CD4-positive, alpha-beta memory T cell (primary cell): ENCODE data around the gene SASH1. TPM values are rescaled to one million over a fixed set of nuclear protein-coding genes. Genes with fewer than 3 reads are reported as not detected.

Source experiments
- CTCF ChIA-PET: fragments of 350-600 bp; sonication (Branson Sonifier 250); formaldehyde crosslinking; loops from one replicate; lab custom pipeline; 2021; ENCODE audit warnings: inconsistent platforms; ENCODE audit not compliant: partially characterized antibody; lab: Charles Lee
- POLR2A ChIA-PET: fragments of 350-600 bp; sonication (Branson Sonifier 250); formaldehyde crosslinking; loops from one replicate; lab custom pipeline; 2021; ENCODE audit not compliant: partially characterized antibody; lab: Charles Lee
- DNase-seq, 5 donors: peaks; one replicate each; pipeline versions ENCODE4 v3.0.0 to v3.0.0-alpha.2; 2020 to 2022; ENCODE audit warnings: mixed read lengths in 1 of 5
- H3K27ac ChIP-seq: one replicate; pipeline ENCODE4 v1.7.0; 2013; ENCODE audit warnings: low read depth, low read length
- H3K27me3 ChIP-seq: 2 replicates; pipeline ENCODE4 v1.7.0; 2013; ENCODE audit warnings: mild to moderate bottlenecking, low read length, moderate library complexity; ENCODE audit not compliant: insufficient read depth
- H3K36me3 ChIP-seq: 2 replicates; pipeline ENCODE4 v1.7.0; 2013; ENCODE audit warnings: mild to moderate bottlenecking, low read length, moderate library complexity; ENCODE audit not compliant: insufficient read depth
- H3K4me1 ChIP-seq: 2 replicates; pipeline ENCODE4 v1.7.0; 2013; ENCODE audit warnings: mild to moderate bottlenecking, low read length, moderate library complexity; ENCODE audit not compliant: insufficient read depth
- H3K4me3 ChIP-seq, 2 donors: one replicate each; pipeline ENCODE4 v1.7.0; 2013; ENCODE audit warnings: low read length in 2 of 2, mild to moderate bottlenecking in 1 of 2
- H3K9me3 ChIP-seq, 2 donors: one replicate each; pipeline ENCODE4 v1.7.0; 2013; ENCODE audit warnings: low read length in 2 of 2, control low read depth in 1 of 2; ENCODE audit not compliant: control insufficient read depth in 1 of 2
- H3K27ac Mint-ChIP-seq, 7 donors: one replicate each; pipeline ENCODE4 v1.8.0; 2020 to 2021; ENCODE audit warnings: mixed read lengths in 7 of 7, mild to moderate bottlenecking in 6 of 7, inconsistent platforms in 3 of 7, moderate library complexity in 3 of 7
- H3K27me3 Mint-ChIP-seq, 2 donors: one replicate each; pipeline ENCODE4 v1.8.0; 2020 to 2021; ENCODE audit warnings: mixed read lengths in 2 of 2
- H3K36me3 Mint-ChIP-seq, 2 donors: one replicate each; pipeline ENCODE4 v1.8.0; 2020 to 2021; ENCODE audit warnings: mixed read lengths in 2 of 2, inconsistent platforms in 1 of 2, mild to moderate bottlenecking in 1 of 2
- H3K4me1 Mint-ChIP-seq, 4 donors: one replicate each; pipeline ENCODE4 v1.8.0; 2020 to 2021; ENCODE audit warnings: mixed read lengths in 4 of 4, mild to moderate bottlenecking in 1 of 4
- H3K4me3 Mint-ChIP-seq, 8 donors: one replicate each; pipeline ENCODE4 v1.8.0; 2020 to 2021; ENCODE audit warnings: mixed read lengths in 8 of 8, mild to moderate bottlenecking in 7 of 8, moderate library complexity in 6 of 8, inconsistent platforms in 3 of 8
- H3K9me3 Mint-ChIP-seq, 8 donors: one replicate each; pipeline ENCODE4 v1.8.0; 2020 to 2021; ENCODE audit warnings: mixed read lengths in 8 of 8, mild to moderate bottlenecking in 5 of 8, inconsistent platforms in 3 of 8, moderate library complexity in 1 of 8
- intact Hi-C: fragments of 100-400 bp; cut with micrococcal nuclease; formaldehyde crosslinking; loops from one replicate; pipeline ENCODE4 v1.15.1; 2023
- polyA plus RNA-seq, 2 donors: library from polyadenylated mRNA; unstranded; fragments of 300-500 nt; fragmentation: Illumina TruSeq; gene quantifications; one replicate each; pipeline ENCODE4 v1.2.3, GENCODE V29; 2021
- total RNA-seq, 2 experiments: library from RNA; stranded (reverse); gene quantifications; one replicate each; pipeline ENCODE4 v1.2.3, GENCODE V29; 2021

The SASH1 gene
- total and polyA plus RNA-seq, 4 experiments from 2014 or later, result 0.26 to 4.9 (median 1.7) TPM

- no peaks in the 10 kb centered on the region for H3K36me3 Mint-ChIP-seq
- CTCF ChIA-PET, result no interaction called here
- H3K4me3 Mint-ChIP-seq, result no peak overlapping the region
- Histone ChIP-seq H3K27me3 (no peaks in the 10 kb centered on the region), H3K27ac (no peak overlapping the region), H3K4me1 (no peaks in the 10 kb centered on the region), H3K4me3 (no peak overlapping the region), H3K36me3 (no peaks in the 10 kb centered on the region), H3K9me3 (no peaks in the 10 kb centered on the region)
- no peaks in the 10 kb centered on the region for H3K4me1 Mint-ChIP-seq
- no peak overlapping the region for H3K27ac Mint-ChIP-seq
- H3K9me3 Mint-ChIP-seq, result peaks cover 0 to 2% (median 0%) of the 10 kb centered on the region in 8 donors
- POLR2A ChIA-PET, result no interaction called here
- intact Hi-C loops, result no loop called here
- H3K27me3 Mint-ChIP-seq, result peaks cover 0 to 2% of the 10 kb centered on the region in 2 donors
- no peak for DNase-seq
These were observed 73.8 kb downstream of the SASH1 start for GRCh38 chr6:148416330-148416965.

GRCh38 chr6:148417045-148417444 lies 74.4 kb downstream of the SASH1 start:
- peaks cover 0 to 2% of the 10 kb centered on the region in 2 donors for H3K27me3 Mint-ChIP-seq
- Histone ChIP-seq H3K36me3 (no peaks in the 10 kb centered on the region), H3K9me3 (no peaks in the 10 kb centered on the region), H3K4me3 (no peak overlapping the region), H3K27ac (no peak overlapping the region), H3K27me3 (no peaks in the 10 kb centered on the region), H3K4me1 (no peaks in the 10 kb centered on the region)
- ChIA-PET CTCF (no interaction called here), POLR2A (no interaction called here)
- peaks cover 0 to 2% (median 0%) of the 10 kb centered on the region in 8 donors for H3K9me3 Mint-ChIP-seq
- no peak overlapping the region for H3K27ac Mint-ChIP-seq
- H3K4me3 Mint-ChIP-seq, result peak overlapping the region in 1 of 8 donors; percentile 46
- no peak for DNase-seq
- intact Hi-C loops, result no loop called here
- no peaks in the 10 kb centered on the region for H3K36me3 Mint-ChIP-seq
- no peaks in the 10 kb centered on the region for H3K4me1 Mint-ChIP-seq

GRCh38 chr6:148419430-148419829 lies 76.8 kb downstream of the SASH1 start:
- CTCF ChIA-PET, result interaction anchor here (0.7 kb wide), 1 partner anchor 9 kb away, joined by 3 read pairs; no protein-coding TSS in a partner anchor
- intact Hi-C loops, result no loop called here
- Histone ChIP-seq H3K27me3 (no peaks in the 10 kb centered on the region), H3K27ac (no peak overlapping the region), H3K4me3 (no peak overlapping the region), H3K4me1 (no peaks in the 10 kb centered on the region), H3K9me3 (no peaks in the 10 kb centered on the region), H3K36me3 (no peaks in the 10 kb centered on the region)
- peaks cover 0 to 2% (median 0%) of the 10 kb centered on the region in 8 donors for H3K9me3 Mint-ChIP-seq
- no peak overlapping the region for H3K4me3 Mint-ChIP-seq
- POLR2A ChIA-PET, result no interaction called here
- H3K27ac Mint-ChIP-seq, result peak overlapping the region in 1 of 7 donors; percentile 4
- H3K4me1 Mint-ChIP-seq, result no peaks in the 10 kb centered on the region
- H3K27me3 Mint-ChIP-seq, result peaks cover 0 to 6% of the 10 kb centered on the region in 2 donors
- DNase-seq, result no peak
- no peaks in the 10 kb centered on the region for H3K36me3 Mint-ChIP-seq

DNA sequence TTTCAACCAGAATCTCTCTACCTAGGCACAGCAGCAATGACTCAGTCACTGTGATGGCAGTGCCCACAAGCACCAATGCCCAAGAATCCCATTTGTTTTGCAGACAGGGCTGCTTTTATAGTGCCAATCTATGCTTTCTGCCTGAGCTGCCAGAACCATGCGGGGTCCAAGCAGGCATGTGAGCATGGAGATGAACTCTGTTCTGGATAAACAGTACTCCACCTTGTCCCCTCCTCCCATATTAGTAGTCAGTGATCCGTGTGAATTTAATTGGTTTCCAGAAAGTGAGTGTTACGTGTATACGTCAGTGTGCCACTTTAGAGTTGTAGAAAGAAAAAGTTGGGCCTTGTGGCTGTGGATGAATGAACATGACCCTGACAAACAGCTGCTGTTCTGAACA lies 79.4 kb downstream of the SASH1 start:
- Mint-ChIP-seq H3K4me3 (no peak overlapping the region), H3K27ac (no peak overlapping the region), H3K36me3 (no peaks in the 10 kb centered on the region), H3K4me1 (peaks cover 0 to 7% (median 2%) of the 10 kb centered on the region in 4 donors), H3K9me3 (peaks cover 0 to 2% (median 0%) of the 10 kb centered on the region in 8 donors), H3K27me3 (peaks cover 6 to 11% of the 10 kb centered on the region in 2 donors)
- DNase-seq, result no peak
- H3K27ac ChIP-seq, result no peak overlapping the region
- H3K27me3 ChIP-seq, result no peaks in the 10 kb centered on the region
- POLR2A ChIA-PET, result no interaction called here
- CTCF ChIA-PET, result no interaction called here
- H3K36me3 ChIP-seq, result no peaks in the 10 kb centered on the region
- no peaks in the 10 kb centered on the region for H3K9me3 ChIP-seq
- intact Hi-C loops, result no loop called here
- H3K4me1 ChIP-seq, result no peaks in the 10 kb centered on the region
- no peak overlapping the region for H3K4me3 ChIP-seq

DNA sequence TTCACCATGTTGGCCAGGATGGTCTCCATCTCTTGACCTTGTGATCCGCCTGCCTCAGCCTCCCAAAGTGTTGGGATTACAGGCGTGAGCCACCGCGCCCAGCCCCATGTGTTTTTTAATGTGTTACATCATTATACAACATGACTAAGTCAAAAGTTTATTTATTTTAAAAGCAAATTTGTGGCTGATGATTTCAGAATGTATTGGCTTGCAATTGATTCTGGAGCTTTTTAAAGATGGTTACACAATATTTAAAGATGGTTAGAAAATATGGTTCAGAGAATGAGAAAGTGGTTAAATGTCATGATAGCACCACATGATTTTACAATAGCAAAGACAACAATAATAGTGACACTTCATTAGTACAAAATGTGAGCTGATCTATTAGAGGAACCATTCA lies 80.5 kb downstream of the SASH1 start:
- Histone ChIP-seq H3K9me3 (no peaks in the 10 kb centered on the region), H3K4me1 (no peaks in the 10 kb centered on the region), H3K27me3 (no peaks in the 10 kb centered on the region), H3K27ac (no peak overlapping the region), H3K4me3 (no peak overlapping the region), H3K36me3 (no peaks in the 10 kb centered on the region)
- Mint-ChIP-seq H3K4me1 (peaks cover 0 to 7% (median 2%) of the 10 kb centered on the region in 4 donors), H3K36me3 (no peaks in the 10 kb centered on the region), H3K9me3 (peaks cover 0 to 2% (median 0%) of the 10 kb centered on the region in 8 donors), H3K4me3 (no peak overlapping the region), H3K27me3 (peaks cover 6 to 11% of the 10 kb centered on the region in 2 donors), H3K27ac (no peak overlapping the region)
- ChIA-PET CTCF (no interaction called here), POLR2A (no interaction called here)
- no peak for DNase-seq
- intact Hi-C loops, result no loop called here

DNA sequence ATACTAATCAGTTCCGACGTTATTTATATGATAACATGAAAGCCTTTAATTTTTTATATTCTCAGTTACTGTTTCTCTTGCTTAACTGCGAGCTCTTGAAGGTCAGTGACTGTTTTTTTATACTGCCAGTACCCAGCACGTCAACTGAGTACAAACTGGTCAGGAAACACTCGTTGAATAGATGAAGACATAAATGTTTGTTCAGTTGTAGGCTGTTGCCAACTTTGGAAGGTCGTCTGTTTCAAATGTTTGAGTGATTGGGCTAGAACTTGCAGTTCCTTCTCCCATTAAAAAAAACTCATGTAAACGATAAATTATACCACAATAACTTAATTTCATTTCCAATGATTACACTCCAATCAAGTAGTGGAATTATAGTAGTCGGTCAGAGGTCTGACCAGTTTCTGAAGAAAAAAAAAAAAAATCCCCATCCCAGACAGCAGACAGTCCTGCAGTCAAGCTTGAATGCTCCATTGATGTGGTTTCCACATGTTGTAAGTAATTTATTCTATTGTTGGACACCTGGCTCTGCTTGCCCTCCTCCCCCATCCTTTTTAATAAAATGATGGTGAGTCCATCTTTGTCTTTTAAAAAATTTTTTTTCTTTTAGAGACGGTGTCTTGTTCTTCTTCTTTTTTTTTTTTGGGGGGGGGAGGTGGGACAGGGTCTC lies 81.1 kb downstream of the SASH1 start:
- Histone ChIP-seq H3K4me3 (no peak overlapping the region), H3K36me3 (no peaks in the 10 kb centered on the region), H3K4me1 (no peaks in the 10 kb centered on the region), H3K9me3 (no peaks in the 10 kb centered on the region), H3K27ac (no peak overlapping the region), H3K27me3 (no peaks in the 10 kb centered on the region)
- Mint-ChIP-seq H3K27ac (no peak overlapping the region), H3K4me1 (peaks cover 0 to 7% (median 2%) of the 10 kb centered on the region in 4 donors), H3K36me3 (no peaks in the 10 kb centered on the region), H3K27me3 (peaks cover 6 to 11% of the 10 kb centered on the region in 2 donors), H3K4me3 (no peak overlapping the region), H3K9me3 (peaks cover 0 to 2% (median 0%) of the 10 kb centered on the region in 8 donors)
- CTCF ChIA-PET, result no interaction called here
- DNase-seq, result no peak
- POLR2A ChIA-PET, result no interaction called here
- intact Hi-C loops, result no loop called here

- CTCF ChIA-PET, result no interaction called here
- H3K27me3 ChIP-seq, result no peaks in the 10 kb centered on the region
These were observed 82.8 kb downstream of the SASH1 start for GRCh38 chr6:148425443-148425842.

More at GRCh38 chr6:148425443-148425842, 82.8 kb downstream of the SASH1 start:
- DNase-seq, result no peak
- no peak overlapping the region for H3K4me3 ChIP-seq
- no peak overlapping the region for H3K4me3 Mint-ChIP-seq
- intact Hi-C loops, result no loop called here
- no peaks in the 10 kb centered on the region for H3K9me3 Mint-ChIP-seq
- no peak overlapping the region for H3K27ac ChIP-seq
- no peaks in the 10 kb centered on the region for H3K36me3 ChIP-seq
- no peaks in the 10 kb centered on the region for H3K4me1 ChIP-seq
- H3K27ac Mint-ChIP-seq, result no peak overlapping the region
- POLR2A ChIA-PET, result no interaction called here
- no peaks in the 10 kb centered on the region for H3K9me3 ChIP-seq
- H3K4me1 Mint-ChIP-seq, result peaks cover 0 to 7% (median 2%) of the 10 kb centered on the region in 4 donors
- H3K36me3 Mint-ChIP-seq, result no peaks in the 10 kb centered on the region
- H3K27me3 Mint-ChIP-seq, result peaks cover 6 to 10% of the 10 kb centered on the region in 2 donors
